Measurements from ENCODE around the gene NOMO2.
"Not testable (repeated sequence)": the region's sequence is repeated elsewhere in the genome, so short reads cannot be mapped to it uniquely, and the experiment has no call there.

- not testable (repeated sequence) for TF ChIP-seq POLR2A, CTCF (IDR thresholded peaks at IDR 0.05)
Observed at GRCh38 chr16:18595796-18596195, 33.9 kb upstream of the NOMO2 start.

Measured in esophagus squamous epithelium (tissue), 4 donors.